GM18858 (cell line): ENCODE data around the gene RHBDL2.
"Not testable (repeated sequence)": the region's sequence is repeated elsewhere in the genome, so short reads cannot be mapped to it uniquely, and the experiment has no call there.

Experiments used
- ATAC-seq: cut with Tn5 transposase; IDR thresholded peaks from one replicate; pipeline ENCODE4 v1.9.1; 2021; ENCODE audit not compliant: unreplicated experiment

The RHBDL2 gene, protein sequence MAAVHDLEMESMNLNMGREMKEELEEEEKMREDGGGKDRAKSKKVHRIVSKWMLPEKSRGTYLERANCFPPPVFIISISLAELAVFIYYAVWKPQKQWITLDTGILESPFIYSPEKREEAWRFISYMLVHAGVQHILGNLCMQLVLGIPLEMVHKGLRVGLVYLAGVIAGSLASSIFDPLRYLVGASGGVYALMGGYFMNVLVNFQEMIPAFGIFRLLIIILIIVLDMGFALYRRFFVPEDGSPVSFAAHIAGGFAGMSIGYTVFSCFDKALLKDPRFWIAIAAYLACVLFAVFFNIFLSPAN

DNA sequence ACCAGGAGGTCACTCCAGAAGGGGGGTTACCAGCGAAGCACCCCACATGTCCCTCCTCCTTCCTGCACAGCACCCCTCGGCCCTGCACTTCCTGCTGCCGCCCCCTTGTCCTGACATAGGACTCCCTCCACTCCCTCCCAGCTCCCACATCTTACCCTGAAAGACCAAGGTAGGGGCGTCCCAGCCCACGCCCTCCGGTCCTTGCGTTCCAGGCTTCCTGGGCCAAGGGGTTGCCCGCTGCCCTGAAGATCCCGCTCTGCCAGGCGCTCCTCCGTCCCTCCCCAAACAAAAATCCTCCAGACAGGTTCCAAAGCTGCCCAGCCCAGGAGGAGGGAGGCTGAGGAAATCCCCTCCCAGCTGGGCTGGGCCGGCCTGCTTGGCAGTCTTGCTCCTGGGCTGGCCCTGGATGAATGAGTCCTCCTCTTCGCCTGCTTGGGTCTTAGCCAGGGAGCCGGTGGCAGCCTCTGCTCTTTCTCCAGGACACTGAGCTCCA is at the start of gene RHBDL2:
TSS of gene RHBDL2 (minus strand) at position 304 of the 493 bp plus-strand sequence. CDS start 22,618 bp downstream, outside the sequence.
- no peak for ATAC-seq

DNA sequence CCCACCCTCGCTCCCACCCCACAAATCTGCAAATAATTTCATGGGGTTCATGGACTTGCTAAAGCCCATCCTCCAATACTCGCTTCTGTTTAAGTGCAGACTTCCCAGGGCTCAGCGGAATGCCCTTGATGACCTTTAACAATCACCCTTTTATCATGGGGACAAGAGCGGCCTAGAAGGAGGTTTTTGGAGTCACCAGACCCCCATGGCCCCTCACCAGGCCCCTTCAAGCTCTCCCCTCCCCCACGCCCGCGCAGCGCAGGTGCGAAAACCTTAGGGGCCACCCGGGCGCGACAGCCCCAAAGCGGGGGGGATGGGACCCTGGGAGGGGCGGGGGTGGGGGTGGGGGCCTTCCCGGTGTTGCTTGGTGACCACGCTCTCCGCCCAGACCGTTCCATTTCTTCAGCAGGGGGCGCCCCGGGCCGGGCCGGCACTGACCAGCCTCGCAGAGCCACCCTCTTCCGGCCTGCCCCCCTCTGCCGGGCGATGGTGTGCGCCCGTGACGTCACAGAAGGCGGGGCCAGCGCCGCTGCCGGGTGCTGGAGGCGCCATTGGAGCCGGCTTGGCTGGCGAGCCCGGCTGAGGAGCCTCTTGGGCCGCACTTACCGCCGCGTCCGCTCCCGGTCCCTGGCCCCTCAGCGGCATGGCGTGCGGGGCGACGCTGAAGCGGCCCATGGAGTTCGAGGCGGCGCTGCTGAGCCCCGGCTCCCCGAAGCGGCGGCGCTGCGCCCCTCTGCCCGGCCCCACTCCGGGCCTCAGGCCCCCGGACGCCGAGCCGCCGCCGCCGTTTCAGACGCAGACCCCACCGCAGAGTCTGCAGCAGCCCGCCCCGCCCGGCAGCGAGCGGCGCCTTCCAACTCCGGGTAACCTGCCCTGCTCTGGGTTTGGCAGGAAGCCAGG is 49.4 kb upstream of the RHBDL2 start, which contains the start of gene AKIRIN1:
TSS of gene AKIRIN1 (plus strand) at position 539 of the 900 bp plus-strand sequence. CDS start at position 644, 105 bp downstream.
- peak; percentile 92 for ATAC-seq

DNA sequence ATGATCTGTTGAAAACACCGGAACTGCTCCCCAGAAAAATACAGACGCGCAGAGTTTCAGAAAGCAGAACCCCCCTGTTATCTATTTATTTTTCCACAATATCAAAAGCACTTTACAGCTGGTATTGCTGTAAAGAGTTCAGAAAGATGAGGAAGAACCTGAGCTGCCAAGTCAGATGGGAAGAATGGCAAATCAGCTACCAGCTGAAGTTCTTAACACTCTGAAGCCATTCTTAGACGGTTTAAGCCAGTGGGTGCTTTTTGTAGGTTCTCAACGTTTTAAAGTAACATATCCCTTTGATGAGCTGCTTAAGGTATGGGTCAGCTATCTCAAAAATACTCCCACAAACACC is 48.7 kb upstream of the RHBDL2 start:
- no peak for ATAC-seq

DNA sequence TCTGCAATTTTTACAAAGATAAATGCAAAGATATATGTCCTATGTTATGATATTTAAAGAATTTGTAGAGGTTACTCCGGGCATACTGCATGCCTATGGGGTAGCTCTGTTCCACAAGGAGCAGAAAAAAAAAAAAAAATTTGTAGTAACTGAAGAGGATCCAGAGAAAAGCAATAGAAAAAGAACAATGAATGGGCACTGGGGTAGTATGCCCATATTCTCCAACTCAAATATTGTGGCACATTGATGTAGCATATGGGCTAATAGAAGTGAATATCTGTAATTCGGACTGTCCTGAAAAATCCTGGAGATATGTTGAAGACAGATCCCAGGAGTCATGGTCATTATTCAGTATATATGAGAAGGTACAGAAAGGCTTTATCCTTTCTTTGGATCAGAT is 48.3 kb upstream of the RHBDL2 start:
- ATAC-seq, result no peak

DNA sequence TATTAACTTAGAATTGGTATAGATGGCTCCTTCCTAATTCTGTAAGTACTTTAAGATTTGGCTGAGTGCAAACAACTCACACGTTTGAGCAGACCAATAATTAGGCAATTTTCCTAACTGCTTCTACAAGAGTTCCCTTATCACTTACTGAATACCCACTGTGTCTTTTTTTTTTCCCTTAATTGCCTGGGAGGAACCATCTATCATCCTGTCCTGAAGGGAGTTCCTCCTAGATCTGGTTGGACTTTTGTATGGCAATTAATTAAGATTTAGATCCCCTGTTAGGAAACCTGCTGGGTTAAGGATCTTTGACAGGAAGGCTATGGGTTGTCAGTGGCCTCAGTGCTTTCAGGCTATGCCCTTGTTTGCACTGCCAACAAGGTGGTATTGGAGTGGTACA is 37.8 kb upstream of the RHBDL2 start:
- ATAC-seq, result not testable (repeated sequence)

DNA sequence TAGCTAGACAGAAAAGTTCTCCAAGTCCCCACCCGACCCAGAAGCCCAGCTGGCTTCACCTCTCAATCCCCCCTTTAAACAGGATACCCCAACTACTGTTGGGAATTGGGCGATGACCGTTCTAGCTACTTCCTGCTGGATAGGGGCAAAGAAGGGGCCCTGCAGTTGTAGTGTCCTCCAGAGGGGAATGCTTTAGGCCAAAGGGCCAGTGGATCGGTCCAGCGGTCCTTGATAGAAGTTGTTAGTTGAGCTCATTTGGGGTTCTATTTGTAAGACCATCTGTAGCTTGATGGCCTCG is 36.6 kb upstream of the RHBDL2 start:
- not testable (repeated sequence) for ATAC-seq

DNA sequence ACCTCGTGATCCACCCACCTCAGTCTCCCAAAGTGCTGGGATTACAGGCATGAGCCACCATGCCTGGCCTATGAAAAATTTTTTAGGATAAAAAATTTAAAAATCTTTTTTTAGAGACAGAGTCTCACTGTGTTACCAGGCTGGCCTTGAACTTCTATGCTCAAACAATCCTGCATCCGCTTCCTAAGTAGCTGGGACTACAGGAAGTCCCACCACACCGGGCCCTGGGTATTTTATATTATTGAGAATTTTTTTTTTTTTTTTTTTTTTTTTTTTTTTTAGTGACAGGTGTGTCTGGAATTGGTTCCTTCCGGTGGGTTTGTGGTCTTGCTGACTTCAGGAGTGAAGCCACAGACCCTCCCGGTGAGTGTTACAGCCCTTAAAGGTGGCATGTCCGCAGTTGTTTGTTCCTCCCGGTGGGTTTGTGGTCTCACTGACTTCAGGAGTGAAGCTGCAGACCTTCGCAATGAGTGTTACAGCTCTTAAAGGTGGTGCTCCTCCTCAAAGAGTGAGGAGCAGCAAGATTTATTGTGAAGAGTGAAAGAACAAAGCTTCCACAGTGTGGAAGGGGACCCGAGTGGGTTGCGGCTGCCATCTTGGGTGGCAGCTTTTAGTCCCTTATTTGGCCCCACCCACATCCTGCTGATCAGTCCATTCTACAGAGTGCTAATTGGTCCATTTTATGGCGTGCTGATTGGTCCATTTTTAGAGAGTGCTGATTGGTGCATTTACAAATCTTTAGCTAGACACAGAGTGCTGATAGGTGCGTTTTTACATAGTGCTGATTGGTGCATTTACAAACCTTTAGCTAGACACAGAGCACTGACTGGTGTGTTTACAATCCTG is 36.0 kb upstream of the RHBDL2 start:
- not testable (repeated sequence) for ATAC-seq

DNA sequence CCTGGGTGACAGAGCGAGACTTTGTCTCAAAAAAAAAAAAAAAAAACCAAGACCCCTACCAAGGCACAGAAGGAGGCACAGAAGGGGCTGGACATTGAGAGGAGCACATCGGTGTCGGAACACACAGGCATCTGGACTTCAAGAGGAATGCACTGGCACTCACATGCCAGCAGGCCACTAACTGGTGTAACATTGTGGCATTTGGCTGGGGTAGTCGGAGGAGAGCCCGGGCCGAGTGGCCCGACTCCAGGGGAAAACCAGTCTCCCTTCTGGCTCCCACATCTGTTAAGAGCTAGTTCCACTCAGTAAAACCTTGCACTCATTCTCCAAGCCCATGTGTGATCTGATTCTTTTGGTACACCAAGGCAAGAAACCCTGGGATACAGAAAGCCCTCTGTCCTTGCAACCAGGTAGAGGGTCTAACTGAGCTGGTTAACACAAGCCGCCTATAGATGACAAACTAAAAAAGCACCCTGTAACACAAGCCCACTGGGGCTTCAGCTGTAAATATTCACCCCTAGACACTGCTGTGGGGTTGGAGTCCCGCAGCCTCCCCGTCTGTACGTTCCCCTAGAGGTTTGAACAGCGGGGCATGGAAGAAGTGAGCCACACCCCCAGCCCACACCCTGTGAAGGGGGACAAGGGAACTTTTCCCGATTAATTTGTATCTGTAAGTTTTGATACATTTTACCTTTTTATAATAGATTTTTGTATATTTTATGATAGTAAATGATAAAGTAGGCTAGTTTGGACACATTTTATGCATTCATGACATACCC is 32.2 kb upstream of the RHBDL2 start:
- ATAC-seq, result no peak

DNA sequence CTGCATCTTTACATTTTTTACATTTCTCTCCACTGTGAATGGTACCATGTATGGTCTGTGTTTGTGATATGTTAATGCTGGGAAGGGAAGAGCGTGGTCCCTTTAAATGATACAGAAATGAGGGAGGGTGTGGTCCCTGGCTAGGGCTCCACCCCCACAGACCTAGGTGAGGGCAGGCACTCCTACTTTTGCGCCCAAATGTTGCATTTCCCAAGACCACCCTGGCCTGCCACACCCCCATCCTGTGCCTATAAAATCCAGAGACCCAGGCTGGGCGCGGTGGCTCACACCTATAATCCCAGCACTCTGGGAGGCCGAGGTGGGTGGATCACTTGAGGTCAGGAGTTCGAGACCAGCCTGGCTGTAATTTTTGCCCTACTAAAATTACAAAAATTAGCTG is 31.5 kb upstream of the RHBDL2 start:
- ATAC-seq, result not testable (repeated sequence)

DNA sequence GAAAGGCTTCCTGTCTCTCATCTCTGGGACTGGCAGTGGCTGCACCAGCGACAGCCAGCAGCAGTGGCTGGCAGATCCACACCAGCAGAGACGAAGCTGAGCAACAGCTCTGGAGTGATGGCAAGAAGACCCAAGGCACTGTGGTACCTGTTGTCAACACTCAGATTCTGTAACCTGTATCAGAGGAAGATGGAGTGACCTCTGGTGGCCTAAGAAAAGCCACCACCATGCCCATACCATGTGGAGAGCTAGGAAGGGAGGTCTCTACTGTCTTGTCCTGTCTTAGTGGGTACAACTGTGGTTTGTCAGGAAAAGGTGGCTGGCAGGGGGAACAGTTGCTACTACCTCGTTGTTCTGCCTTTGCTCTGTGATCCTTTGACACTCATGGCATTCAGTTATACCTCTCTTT is 22.5 kb upstream of the RHBDL2 start:
- ATAC-seq, result no peak

DNA sequence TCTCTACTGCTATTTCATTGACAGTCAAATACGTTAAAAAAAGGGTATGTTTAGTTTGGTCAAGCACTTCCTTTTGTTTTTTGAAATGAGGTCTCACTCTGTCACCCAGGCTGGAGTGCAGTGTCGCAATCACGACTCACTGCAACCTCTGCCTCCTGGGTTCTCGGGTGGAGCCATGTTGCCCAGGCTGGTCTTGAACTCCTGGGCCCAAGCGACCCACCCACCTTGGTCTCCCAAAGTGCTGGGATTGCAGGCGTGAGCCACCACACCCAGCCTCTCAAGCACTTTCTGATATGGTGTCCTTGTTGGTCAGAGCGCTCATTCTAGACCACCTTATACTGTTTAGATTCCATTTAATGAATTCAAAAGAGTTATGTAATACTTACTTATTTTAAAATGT is 20.9 kb upstream of the RHBDL2 start:
- no peak for ATAC-seq

DNA sequence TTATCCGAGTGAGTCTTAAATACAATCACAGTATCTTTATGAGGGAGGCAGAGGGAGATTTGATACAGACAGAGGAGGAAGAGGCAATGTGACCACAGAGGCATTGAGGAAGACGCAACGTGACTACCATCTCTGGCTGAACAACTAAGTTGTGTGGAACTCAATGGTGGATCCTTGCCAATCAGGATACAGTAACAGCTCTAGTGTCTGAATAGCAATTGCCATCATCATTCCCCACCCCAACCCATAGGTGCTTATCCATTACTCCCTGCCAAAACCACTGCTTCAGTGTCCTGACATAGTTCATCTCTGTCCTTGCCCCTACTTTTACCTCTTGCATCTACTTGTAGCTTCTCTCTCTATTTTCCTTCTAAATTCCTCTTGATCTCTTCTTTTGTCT is 20.5 kb upstream of the RHBDL2 start:
- no peak for ATAC-seq

DNA sequence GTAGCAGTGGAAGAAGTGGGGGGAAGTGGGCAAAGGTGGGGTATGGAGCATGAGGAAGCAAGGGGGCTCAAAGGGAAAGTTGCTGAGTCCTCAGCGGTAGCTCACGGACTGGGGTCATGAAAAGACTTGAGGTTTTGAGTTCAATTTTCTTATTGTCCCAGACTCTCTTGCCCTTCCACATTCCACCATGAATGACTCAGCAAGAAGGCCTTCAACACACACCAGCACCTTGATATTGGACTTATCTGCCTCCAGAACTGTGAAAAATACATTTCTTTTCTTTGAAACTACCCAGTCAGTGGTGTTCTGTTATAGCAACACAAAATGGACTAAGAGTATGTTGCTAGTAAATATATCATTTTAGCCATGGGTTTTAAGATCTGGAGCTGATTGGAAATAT is 17.3 kb upstream of the RHBDL2 start:
- ATAC-seq, result no peak

DNA sequence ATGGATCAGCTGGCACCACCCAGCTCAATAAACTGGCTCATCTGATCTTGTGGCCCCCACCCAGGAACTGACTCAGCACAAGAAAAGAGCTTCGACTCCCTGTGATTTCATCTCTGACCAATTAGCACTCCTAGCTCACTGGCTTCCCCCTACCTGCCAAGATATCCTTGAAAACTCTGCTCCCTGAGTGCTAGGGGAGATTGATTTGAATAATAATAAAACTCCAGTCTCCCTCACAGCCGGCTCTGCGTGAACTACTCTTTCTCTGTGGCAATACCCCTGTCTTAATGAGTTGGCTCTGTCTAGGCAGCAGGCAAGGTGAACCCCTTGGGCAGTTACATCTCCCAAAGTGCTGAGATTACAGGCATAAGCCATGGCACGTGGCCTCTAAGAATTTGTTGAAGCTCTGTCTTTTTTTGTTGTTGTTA is 11.8 kb upstream of the RHBDL2 start:
- no peak for ATAC-seq

DNA sequence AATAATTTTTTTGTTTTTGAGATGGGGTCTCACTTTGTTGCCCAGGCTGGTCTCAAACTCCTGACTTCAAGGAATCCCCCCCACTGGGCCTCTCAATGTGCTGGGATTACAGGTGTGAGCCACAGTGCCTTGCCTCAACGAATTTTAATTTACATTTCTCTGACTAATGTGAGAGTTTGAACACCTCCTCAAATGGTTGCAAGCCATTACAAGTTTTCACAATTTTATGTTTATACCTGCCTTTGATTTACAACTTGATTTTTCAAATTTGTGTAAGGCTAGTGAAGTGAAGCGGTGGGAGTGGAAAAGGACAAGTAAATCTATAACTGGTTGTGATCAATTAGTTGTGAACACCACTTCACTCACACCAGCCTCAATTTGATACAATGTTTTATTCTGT is 8.9 kb upstream of the RHBDL2 start:
- ATAC-seq, result no peak

DNA sequence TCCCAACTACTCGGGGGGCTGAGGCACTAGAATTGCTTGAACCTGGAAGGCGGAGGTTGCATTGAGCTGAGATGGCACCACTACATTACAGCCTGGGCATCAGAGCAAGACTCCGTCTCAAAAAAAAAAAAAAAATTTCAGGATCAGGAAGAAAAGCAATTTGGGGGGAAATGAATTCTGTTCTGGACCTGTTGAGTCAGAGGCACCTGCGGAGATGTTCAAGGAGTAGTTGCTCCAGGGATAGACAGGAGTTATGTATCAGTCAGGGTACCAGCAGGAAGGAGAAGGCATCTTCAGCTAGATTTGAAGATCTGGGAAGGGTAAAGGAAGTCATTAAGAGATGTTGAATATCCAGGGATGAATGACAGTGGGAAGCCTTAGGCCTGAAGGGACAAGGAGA is 2.9 kb upstream of the RHBDL2 start:
- no peak for ATAC-seq

DNA sequence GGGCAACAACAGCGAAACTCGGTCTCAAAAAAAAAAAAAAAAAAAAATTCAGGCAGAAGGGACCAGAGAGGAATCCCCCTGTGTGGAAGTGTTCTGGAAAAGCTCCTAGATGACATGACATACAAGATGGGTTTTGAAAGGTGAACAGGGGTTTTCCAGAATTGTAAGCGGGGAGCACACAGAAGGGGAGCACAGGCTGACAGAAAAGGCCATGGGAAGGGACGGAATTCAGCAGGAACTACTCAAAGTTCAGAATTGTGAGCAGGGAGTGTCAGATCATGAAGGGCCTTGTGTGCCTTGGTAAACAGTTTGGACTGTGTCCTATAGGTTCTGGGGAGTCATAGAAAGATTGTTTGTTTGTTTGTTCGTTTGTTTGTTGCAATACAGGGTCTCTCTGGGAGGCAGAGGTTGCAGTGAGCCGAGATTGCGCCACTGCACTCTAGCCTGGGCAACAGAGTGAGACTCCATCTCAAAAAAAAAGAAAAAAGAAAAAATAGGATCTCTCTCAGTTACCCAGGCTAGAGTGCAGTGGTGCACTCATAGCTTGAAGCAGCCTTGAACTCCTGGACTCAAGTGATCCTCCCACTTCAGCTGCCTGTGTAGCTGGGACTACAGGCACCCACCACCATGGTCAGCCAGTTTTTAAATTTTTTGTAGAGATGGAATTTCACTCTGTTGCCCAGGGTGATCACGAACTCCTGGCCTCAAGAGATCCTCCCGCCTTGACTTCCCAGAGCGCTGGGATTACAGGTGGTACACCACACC is 1.2 kb upstream of the RHBDL2 start:
- ATAC-seq, result no peak

DNA sequence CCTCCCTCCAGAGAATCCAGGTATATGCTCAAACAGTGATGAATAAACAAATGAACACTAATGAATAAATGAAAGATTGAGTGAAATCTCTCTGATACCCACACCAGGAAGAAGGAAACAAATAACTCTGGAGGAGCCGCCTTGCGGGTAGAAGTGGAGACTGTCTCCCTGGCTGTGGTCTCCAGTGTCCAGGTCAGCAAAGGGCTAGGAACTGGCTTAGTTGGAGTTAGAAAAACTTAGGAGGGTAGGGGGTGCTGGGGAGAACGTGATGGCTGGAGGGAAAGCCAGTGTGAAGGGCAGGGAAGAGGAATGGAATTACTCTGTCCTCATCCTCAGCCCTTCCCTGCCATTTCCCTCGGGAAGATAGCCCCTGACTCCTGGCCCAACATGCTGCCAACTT is 537 bp downstream of the RHBDL2 start:
- ATAC-seq, result no peak

DNA sequence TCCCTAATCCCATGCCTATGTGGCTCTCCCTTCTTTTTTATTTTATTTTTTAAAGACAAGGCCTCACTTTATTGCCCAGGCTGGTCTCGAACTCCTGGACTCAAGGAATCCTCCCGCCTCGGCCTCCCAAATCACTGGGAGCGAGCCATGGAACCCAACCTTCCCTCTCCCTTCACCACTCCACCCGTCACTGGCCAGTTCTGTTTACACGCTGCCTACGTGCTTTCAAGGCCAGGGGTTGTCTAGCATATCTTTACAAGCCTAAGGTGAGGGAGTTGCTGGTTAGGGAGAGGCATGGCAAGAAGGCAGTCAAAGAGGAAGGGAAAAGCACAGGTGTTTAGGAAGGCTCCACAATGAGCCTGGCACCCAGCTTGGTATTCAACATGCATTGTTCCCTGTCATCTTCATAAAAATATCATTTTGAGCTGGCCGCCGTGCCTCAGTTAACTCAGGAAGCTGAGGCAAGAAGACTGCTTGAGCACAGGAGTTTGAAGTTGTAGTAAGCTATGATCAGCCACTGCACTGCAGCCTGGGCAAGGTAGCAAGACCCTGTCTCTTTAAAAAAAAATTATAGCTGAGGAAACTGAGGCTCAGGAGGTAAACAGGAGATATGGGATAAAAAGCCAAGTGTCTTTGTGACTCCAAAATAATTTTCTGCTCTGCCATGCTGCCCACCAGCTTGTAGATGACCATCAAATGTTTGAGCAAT is 1.1 kb downstream of the RHBDL2 start:
- ATAC-seq, result no peak
